Rectal smooth muscle tissue (tissue), 1 donor: ENCODE results near the gene RAD51D.

Experiments used
- H3K27ac ChIP-seq: one replicate; pipeline ENCODE4 v1.7.0; 2013; ENCODE audit warnings: low read depth, low read length, inconsistent platforms
- H3K27me3 ChIP-seq: one replicate; pipeline ENCODE4 v1.7.0; 2013; ENCODE audit warnings: low read length; ENCODE audit not compliant: control insufficient read depth, insufficient read depth
- H3K36me3 ChIP-seq: one replicate; pipeline ENCODE4 v1.7.0; 2013; ENCODE audit warnings: low read length; ENCODE audit not compliant: control insufficient read depth, insufficient read depth
- H3K4me1 ChIP-seq: one replicate; pipeline ENCODE4 v1.7.0; 2013; ENCODE audit warnings: low read length; ENCODE audit not compliant: control insufficient read depth, insufficient read depth
- H3K4me3 ChIP-seq: one replicate; pipeline ENCODE4 v1.7.0; 2013; ENCODE audit warnings: low read length
- H3K9ac ChIP-seq: one replicate; pipeline ENCODE4 v1.7.0; 2013; ENCODE audit warnings: low read length

Gene RAD51D

DNA sequence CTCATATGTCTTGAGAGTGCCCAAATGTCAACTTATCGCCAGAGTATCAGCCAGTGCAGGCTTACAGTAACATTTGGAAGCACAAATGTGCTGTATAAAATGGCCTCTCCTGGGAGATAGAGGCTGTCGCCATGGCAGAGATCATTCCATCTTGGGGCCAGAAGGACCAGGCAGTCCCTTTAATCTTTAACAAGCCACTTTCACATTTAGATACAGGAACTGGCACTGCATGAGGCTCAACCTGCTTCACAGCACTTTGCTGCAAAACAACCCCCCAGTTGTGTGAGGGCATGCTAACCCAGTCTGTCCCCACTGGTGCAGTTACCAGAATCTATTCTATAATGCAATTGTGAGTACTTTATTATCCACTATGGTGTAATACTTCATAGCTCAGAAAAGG lies 51.4 kb downstream of the RAD51D start:
- Histone ChIP-seq H3K4me1 (peaks cover 5% of the 10 kb centered on the region), H3K4me3 (no peak overlapping the region), H3K27me3 (no peaks in the 10 kb centered on the region), H3K9ac (no peak overlapping the region), H3K27ac (no peak overlapping the region), H3K36me3 (no peaks in the 10 kb centered on the region)

DNA sequence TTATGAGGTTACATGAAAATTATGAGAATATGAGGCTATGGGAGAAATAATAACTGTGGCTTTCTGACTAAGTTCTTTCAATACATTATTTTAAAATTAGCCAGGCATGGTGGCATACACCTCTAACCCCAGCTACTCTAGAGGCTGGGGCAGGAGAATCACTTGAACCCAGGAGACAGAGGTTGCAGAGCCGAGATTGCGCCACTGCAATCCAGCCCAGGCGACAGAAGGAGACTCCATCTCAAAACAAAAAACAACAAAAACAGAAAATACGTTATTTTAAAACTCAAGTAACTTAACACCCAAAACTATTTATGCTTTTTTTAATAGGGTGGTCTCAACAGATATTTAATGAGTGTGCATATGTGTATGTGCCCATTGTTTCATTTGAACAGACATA lies 53.8 kb downstream of the RAD51D start:
- no peak overlapping the region for H3K9ac ChIP-seq
- peaks cover 10% of the 10 kb centered on the region for H3K4me1 ChIP-seq
- H3K4me3 ChIP-seq: no peak overlapping the region
- H3K27ac ChIP-seq: no peak overlapping the region
- no peaks in the 10 kb centered on the region for H3K27me3 ChIP-seq
- no peaks in the 10 kb centered on the region for H3K36me3 ChIP-seq

DNA sequence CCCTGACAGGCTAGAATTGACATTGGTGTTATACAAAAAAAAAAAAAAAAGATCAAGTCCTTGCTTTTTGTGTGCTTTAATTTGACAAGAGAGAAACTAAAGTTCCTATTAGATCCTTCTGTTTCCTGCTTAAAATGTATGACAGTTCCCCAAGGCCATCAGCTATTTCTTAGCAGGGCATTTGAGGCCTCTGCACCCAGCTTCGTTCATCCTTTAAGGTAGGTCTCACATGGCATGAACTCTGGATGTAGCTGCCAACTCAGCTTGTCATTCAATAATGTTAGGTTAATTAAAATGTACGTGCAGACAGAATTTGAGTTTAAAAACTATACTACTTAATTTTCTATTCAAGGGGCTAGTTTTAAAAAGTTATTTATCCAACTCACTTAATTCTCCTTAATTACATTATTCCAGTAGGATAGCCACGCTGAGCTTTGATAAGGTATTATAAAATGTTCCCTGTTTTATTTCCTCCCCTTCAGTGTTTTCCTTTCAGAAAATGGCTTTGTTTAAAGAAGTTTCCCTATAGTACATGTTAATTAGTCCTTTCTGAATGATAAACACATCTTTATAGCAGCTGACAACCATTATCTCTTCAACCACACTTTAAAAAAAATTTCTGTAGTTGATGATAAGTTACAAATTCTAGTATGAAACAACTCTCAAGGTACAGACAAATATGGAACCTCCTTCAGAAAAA lies 55.0 kb downstream of the RAD51D start:
- Histone ChIP-seq H3K4me1 (peaks cover 10% of the 10 kb centered on the region), H3K4me3 (no peak overlapping the region), H3K9ac (no peak overlapping the region), H3K27ac (peak overlapping the region; percentile 80), H3K36me3 (no peaks in the 10 kb centered on the region), H3K27me3 (no peaks in the 10 kb centered on the region)

DNA sequence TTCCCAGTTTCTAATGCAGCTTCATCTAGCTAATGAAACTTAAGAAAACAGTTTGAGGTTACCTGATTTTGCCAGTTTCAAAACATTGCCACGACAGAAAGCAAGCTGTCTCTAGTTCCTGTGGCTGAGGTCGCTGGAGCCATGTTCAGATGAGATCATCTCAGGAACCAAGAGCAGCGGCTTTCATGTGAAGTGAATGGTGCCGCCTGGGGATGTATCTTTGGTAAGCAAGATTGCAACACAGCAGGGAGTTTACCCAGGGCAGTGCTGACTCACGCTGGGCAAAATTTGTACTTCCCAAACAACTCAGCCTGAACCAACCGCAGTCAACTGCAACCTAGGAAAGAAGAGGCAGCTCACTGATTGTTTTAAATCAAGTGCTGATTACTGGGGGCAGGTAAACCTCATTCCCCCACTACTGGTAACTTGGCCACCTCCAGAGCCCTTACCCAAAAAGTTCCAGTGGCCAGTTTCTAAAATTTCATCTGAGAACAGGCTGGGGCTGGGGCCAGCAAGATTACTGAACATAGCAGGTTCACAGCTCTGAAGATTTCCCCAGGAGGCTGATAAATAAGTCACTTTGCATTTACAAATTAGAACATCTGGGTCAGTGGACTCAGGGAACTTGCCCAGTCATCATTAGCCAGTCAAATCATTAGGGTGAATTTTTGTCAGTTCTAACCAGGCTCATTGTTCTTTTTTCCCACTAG lies 56.0 kb downstream of the RAD51D start, which contains the start of gene RFFL:
TSS of gene RFFL (minus strand) at position 194 of the 710 bp plus-strand sequence. CDS start 37,154 bp downstream, outside the sequence.
- H3K4me3 ChIP-seq: peak within 1 kb of the TSS; percentile 47
- H3K27ac ChIP-seq: peak within 1 kb of the TSS; percentile 80
- H3K4me1 ChIP-seq: peaks cover 10% of the 10 kb centered on the region
- H3K36me3 ChIP-seq: no peaks in the 10 kb centered on the region
- H3K9ac ChIP-seq: no peak within 1 kb of the TSS
- no peaks in the 10 kb centered on the region for H3K27me3 ChIP-seq

DNA sequence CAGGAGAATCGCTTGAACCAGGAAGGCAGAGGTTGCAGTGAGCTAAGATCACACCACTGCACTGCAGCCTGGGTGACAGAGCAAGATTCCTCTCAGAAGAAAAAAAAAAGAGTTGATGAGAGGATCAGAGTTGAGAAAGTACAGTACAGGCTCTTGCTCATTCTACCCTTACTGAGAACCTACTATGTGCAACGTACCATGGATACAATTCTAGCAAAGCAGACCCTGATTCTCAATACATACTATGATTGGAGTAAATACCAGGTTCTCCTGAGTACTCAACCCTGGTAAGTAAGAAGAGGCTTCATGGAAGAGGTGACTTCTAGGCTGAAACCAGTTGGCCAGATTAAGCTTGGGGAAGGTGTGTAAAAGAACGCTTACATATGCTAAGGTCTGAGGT lies 57.4 kb downstream of the RAD51D start:
- Histone ChIP-seq H3K27me3 (no peaks in the 10 kb centered on the region), H3K4me1 (peaks cover 10% of the 10 kb centered on the region), H3K4me3 (no peak overlapping the region), H3K27ac (no peak overlapping the region), H3K9ac (no peak overlapping the region), H3K36me3 (no peaks in the 10 kb centered on the region)

DNA sequence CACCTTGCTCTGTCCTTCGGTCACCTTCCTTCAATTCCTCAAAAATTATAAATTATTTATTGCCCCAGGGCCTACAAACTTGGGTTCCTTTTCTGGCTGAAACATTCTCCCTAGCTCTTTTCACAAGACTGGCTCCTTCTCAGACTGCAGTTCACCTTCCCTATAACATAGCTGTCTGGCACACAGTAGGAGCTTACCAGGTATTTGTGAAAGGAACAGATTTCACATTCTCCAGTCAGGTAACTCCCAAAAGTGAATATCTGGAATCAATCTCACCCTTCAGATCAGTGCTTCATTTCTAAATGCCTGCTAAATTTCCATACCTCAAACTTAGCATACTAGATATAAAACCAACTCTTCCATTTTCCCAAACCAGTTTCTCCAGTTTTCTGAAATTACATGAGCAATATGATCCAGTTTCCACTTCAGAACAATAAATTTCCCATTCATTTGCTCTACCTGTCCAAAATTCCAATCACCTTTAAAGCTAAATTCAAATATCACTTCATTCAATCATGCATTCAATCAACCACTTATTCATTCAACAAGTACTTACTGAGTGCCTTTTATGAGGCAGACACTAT lies 62.2 kb downstream of the RAD51D start:
- Histone ChIP-seq H3K36me3 (no peaks in the 10 kb centered on the region), H3K27me3 (no peaks in the 10 kb centered on the region), H3K27ac (no peak overlapping the region), H3K4me3 (no peak overlapping the region), H3K9ac (no peak overlapping the region), H3K4me1 (no peaks in the 10 kb centered on the region)

- Histone ChIP-seq H3K36me3 (no peaks in the 10 kb centered on the region), H3K27ac (no peak overlapping the region), H3K4me1 (peaks cover 4% of the 10 kb centered on the region), H3K9ac (no peak overlapping the region), H3K27me3 (no peaks in the 10 kb centered on the region), H3K4me3 (no peak overlapping the region)
Measured at GRCh38 chr17:35056013-35056412, 63.6 kb downstream of the RAD51D start.

DNA sequence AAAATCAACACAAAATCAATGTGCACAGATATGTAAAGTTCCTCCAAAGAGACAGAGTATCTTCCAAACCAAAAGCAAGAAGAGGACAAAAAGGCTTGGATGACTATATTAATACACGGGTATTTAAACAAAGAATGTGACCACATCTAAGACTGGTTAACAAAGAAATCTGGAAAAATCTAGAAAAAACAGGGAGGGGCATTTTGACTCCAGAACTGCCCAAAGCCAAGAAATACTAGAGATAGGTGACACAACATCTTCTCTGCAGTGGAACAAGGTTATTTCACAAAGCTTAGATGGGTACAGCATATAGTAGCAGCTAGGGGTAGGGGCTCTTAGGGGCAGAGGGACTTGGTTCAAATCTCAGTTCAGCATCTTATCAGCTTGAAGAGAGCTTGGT lies 66.5 kb downstream of the RAD51D start:
- H3K4me3 ChIP-seq: no peak overlapping the region
- no peaks in the 10 kb centered on the region for H3K36me3 ChIP-seq
- no peak overlapping the region for H3K9ac ChIP-seq
- H3K27ac ChIP-seq: no peak overlapping the region
- H3K27me3 ChIP-seq: no peaks in the 10 kb centered on the region
- H3K4me1 ChIP-seq: peaks cover 4% of the 10 kb centered on the region

- Histone ChIP-seq H3K27me3 (no peaks in the 10 kb centered on the region), H3K27ac (no peak overlapping the region)
Measured at GRCh38 chr17:35052780-35053179, 66.9 kb downstream of the RAD51D start.

GRCh38 chr17:35052241-35052610 lies 67.4 kb downstream of the RAD51D start:
- Histone ChIP-seq H3K27ac (no peak overlapping the region), H3K4me3 (no peak overlapping the region), H3K9ac (no peak overlapping the region), H3K4me1 (peaks cover 4% of the 10 kb centered on the region), H3K27me3 (no peaks in the 10 kb centered on the region), H3K36me3 (no peaks in the 10 kb centered on the region)

More at GRCh38 chr17:35052780-35053179, 66.9 kb downstream of the RAD51D start:
- Histone ChIP-seq H3K36me3 (no peaks in the 10 kb centered on the region), H3K4me1 (peaks cover 4% of the 10 kb centered on the region), H3K9ac (no peak overlapping the region), H3K4me3 (no peak overlapping the region)

DNA sequence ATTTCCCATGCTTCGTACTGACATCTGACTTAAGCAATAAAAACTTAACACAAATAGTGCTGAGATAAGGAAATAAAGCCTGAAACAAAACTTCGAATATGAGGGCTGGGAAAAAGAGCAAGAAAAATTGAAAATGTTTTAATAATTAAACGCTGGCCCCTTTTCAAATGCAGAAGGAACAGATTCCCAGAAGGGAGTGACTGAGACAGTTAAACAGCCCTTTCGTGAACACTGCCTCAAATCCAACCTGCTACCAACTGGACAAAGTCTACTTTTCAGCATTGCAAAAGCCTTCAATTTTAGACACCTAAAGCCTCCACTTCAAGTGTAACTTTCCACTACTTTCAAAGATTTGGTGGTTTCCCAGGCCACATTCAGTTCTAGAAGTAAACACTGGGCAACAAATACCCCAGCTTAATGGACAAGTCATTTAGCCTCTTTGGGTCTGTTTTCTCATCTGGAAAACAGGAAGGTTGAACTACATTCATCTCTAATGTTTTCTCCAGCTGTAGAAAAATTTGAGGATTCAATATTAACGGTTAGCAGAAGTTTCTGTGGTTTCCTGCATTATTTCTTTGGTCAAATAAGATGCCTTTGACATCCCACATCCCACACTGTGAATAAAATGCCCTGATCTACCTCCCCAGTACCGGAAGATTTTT lies 68.0 kb downstream of the RAD51D start:
- Histone ChIP-seq H3K36me3 (no peaks in the 10 kb centered on the region), H3K4me1 (peaks cover 4% of the 10 kb centered on the region), H3K4me3 (peak overlapping the region; percentile 47), H3K27me3 (no peaks in the 10 kb centered on the region), H3K27ac (no peak overlapping the region), H3K9ac (no peak overlapping the region)

GRCh38 chr17:35051183-35051578 lies 68.5 kb downstream of the RAD51D start:
- H3K4me1 ChIP-seq: peaks cover 4% of the 10 kb centered on the region
- H3K9ac ChIP-seq: no peak overlapping the region
- H3K36me3 ChIP-seq: no peaks in the 10 kb centered on the region
- H3K27ac ChIP-seq: no peak overlapping the region
- peak overlapping the region; percentile 47 for H3K4me3 ChIP-seq
- no peaks in the 10 kb centered on the region for H3K27me3 ChIP-seq
